ENCODE results near the gene MUC13.

MUC13 gene

DNA sequence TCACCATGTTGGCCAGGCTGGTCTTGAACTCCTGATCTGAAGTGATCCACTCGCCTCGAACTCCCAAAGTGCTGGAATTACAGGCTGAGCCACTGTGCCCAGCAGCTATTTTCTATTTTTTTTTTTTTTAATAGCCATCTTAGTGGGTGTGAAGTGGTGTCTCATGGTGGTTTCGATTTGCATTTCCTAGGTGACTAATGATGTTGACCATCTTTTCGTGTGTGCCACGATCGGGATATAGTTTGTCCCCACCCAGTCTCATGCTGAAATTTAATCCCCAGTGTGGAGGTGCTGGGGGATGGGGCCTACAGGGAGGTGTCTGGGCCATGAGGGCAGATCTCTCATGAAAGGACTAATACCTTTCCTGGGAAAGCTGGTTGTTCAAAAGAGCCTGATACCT is 41.8 kb upstream of the MUC13 start:
- Histone ChIP-seq H3K79me2 (ENCODE audit: insufficient read depth, low read depth) (no peaks in the 10 kb centered on the region), H4K20me1 (ENCODE audit: insufficient read depth) (no peaks in the 10 kb centered on the region), H3K4me1 (ENCODE audit: low read depth, poor library complexity, severe bottlenecking) (peaks cover 6% of the 10 kb centered on the region), H3K4me2 (no peak overlapping the region), H3K9ac (no peak overlapping the region), H3K27me3 (ENCODE audit: insufficient read depth, low read depth) (no peaks in the 10 kb centered on the region), H3K4me3 (IDR thresholded peaks at IDR 0.05; ENCODE audit: insufficient read depth, low read depth, low read length) (no peak overlapping the region), H3K36me3 (ENCODE audit: insufficient read depth) (no peaks in the 10 kb centered on the region), H3K27ac (no peak overlapping the region), H2AFZ (ENCODE audit: low read depth) (no peak overlapping the region)
- TF ChIP-seq, protein P1, sequence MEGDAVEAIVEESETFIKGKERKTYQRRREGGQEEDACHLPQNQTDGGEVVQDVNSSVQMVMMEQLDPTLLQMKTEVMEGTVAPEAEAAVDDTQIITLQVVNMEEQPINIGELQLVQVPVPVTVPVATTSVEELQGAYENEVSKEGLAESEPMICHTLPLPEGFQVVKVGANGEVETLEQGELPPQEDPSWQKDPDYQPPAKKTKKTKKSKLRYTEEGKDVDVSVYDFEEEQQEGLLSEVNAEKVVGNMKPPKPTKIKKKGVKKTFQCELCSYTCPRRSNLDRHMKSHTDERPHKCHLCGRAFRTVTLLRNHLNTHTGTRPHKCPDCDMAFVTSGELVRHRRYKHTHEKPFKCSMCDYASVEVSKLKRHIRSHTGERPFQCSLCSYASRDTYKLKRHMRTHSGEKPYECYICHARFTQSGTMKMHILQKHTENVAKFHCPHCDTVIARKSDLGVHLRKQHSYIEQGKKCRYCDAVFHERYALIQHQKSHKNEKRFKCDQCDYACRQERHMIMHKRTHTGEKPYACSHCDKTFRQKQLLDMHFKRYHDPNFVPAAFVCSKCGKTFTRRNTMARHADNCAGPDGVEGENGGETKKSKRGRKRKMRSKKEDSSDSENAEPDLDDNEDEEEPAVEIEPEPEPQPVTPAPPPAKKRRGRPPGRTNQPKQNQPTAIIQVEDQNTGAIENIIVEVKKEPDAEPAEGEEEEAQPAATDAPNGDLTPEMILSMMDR (conservative IDR thresholded peaks at IDR 0.05; ENCODE audit: low read depth, low read length), result no peak

DNA sequence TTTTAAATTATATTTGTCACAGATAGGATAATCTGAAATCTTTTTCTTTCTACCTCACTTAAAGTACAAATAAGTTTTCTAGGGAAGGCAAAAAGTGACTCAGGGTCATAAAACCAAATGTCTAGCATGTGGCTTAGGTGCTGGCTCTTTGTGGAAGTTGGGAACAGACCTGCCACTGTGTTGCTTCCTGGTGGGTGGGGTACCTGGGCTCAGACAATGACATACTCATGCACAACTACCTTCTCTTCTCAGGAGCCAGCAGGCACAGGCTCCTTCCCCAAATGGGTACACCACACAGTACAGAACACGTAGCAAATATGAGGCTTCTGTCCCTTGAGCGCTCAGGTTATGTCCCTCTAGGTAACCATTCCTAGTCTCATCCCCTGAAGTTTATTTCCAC is 40.1 kb upstream of the MUC13 start:
- H3K27ac ChIP-seq, result no peak overlapping the region
- no peaks in the 10 kb centered on the region for H3K79me2 ChIP-seq (ENCODE audit: insufficient read depth, low read depth)
- no peak overlapping the region for H2AFZ ChIP-seq (ENCODE audit: low read depth)
- TF ChIP-seq, protein P1 (conservative IDR thresholded peaks at IDR 0.05; ENCODE audit: low read depth, low read length), result no peak
- H3K9ac ChIP-seq, result no peak overlapping the region
- no peak overlapping the region for H3K4me2 ChIP-seq
- no peaks in the 10 kb centered on the region for H3K27me3 ChIP-seq (ENCODE audit: insufficient read depth, low read depth)
- H3K36me3 ChIP-seq (ENCODE audit: insufficient read depth), result no peaks in the 10 kb centered on the region
- H3K4me3 ChIP-seq (IDR thresholded peaks at IDR 0.05; ENCODE audit: insufficient read depth, low read depth, low read length), result no peak overlapping the region
- peaks cover 6% of the 10 kb centered on the region for H3K4me1 ChIP-seq (ENCODE audit: low read depth, poor library complexity, severe bottlenecking)
- no peaks in the 10 kb centered on the region for H4K20me1 ChIP-seq (ENCODE audit: insufficient read depth)

DNA sequence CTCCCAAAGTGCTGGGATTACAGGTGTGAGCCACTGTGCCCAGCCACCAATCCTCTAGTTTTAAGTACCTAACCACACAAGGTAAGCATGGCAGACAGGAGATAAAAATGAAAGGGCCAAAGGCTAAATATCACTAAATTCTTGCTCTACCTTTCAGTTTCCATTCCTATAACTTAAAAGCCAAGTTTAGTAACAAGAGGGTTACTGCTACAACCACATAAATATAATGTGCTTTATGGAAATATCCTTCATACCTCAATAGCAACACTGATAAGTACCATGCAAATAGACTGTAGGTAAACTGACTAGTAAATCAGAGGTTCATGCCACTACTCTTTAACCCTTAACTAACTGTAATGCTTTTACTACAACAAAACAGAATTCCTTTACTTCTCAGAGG is 38.7 kb upstream of the MUC13 start:
- Histone ChIP-seq H3K9ac (no peak overlapping the region), H3K4me1 (ENCODE audit: low read depth, poor library complexity, severe bottlenecking) (peaks cover 6% of the 10 kb centered on the region), H4K20me1 (ENCODE audit: insufficient read depth) (no peaks in the 10 kb centered on the region), H3K36me3 (ENCODE audit: insufficient read depth) (no peaks in the 10 kb centered on the region), H3K4me3 (IDR thresholded peaks at IDR 0.05; ENCODE audit: insufficient read depth, low read depth, low read length) (no peak overlapping the region), H3K27ac (no peak overlapping the region), H3K79me2 (ENCODE audit: insufficient read depth, low read depth) (no peaks in the 10 kb centered on the region), H2AFZ (ENCODE audit: low read depth) (no peak overlapping the region), H3K27me3 (ENCODE audit: insufficient read depth, low read depth) (no peaks in the 10 kb centered on the region), H3K4me2 (no peak overlapping the region)
- TF ChIP-seq, protein P1 (conservative IDR thresholded peaks at IDR 0.05; ENCODE audit: low read depth, low read length), result no peak

DNA sequence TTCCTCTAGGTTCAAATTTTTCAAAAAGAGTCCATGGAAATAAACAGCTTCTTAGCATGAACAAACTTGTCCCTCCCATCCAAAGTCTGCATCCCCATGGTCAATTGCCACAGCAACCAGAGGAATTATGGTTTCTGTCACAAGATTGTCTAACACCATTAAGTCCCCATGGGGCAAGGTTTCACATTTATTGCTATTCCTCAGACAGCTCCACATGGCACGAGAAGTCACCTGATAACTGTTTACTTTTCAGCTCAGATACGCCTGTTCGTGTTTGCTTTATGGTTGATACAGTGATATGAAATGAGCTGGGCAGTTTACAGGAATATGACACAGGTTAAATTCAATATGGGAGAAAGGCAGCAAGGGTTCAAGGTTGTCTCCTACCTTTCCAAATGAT is 37.9 kb upstream of the MUC13 start:
- TF ChIP-seq, protein P1 (conservative IDR thresholded peaks at IDR 0.05; ENCODE audit: low read depth, low read length), result no peak
- no peak overlapping the region for H3K27ac ChIP-seq
- no peaks in the 10 kb centered on the region for H3K27me3 ChIP-seq (ENCODE audit: insufficient read depth, low read depth)
- no peak overlapping the region for H3K4me2 ChIP-seq
- H3K79me2 ChIP-seq (ENCODE audit: insufficient read depth, low read depth), result no peaks in the 10 kb centered on the region
- H3K4me3 ChIP-seq (IDR thresholded peaks at IDR 0.05; ENCODE audit: insufficient read depth, low read depth, low read length), result no peak overlapping the region
- no peak overlapping the region for H3K9ac ChIP-seq
- H2AFZ ChIP-seq (ENCODE audit: low read depth), result no peak overlapping the region
- peaks cover 6% of the 10 kb centered on the region for H3K4me1 ChIP-seq (ENCODE audit: low read depth, poor library complexity, severe bottlenecking)
- H3K36me3 ChIP-seq (ENCODE audit: insufficient read depth), result no peaks in the 10 kb centered on the region
- H4K20me1 ChIP-seq (ENCODE audit: insufficient read depth), result no peaks in the 10 kb centered on the region

Data from KMS-11 (cell line).